OCI-LY7 (cell line): Measurements from ENCODE around the gene ANKRD16. TPM values are rescaled to one million over a fixed set of nuclear protein-coding genes. Genes with fewer than 3 reads are reported as not detected.

ENCODE experiments used
- BruUV-seq: library from RNA; stranded (reverse); fragments of 400-500 nt; replicated peaks from 2 replicates; lab custom pipeline; 2021; lab: Mats Ljungman, UMichigan
- CTCF ChIA-PET: fragments of 300-600 bp; sonication (Branson Sonifier 250); formaldehyde crosslinking; loops from one replicate; lab custom pipeline; 2022; ENCODE audit warnings: antibody characterized with exemption; ENCODE audit not compliant: unreplicated experiment; lab: Charles Lee
- POLR2A ChIA-PET: fragments of 300-600 bp; sonication (Branson Sonifier 250); formaldehyde crosslinking; loops from one replicate; lab custom pipeline; 2022; ENCODE audit warnings: antibody characterized with exemption; lab: Charles Lee
- DNase-seq: peaks from one replicate; pipeline ENCODE4 v3.0.0-alpha.2; 2015; ENCODE audit warnings: low spot score
- H2AFZ ChIP-seq: fragments of 200-600 bp; sonication (generic), shearing (Covaris generic); 2 replicates; pipeline ENCODE4 v1.6.1; 2014; ENCODE audit warnings: mild to moderate bottlenecking, antibody characterized with exemption, low read length, moderate library complexity
- H3K27ac ChIP-seq: fragments of 200-600 bp; sonication (generic); 2 replicates; pipeline ENCODE4 v1.5.1; 2014; ENCODE audit warnings: mixed run types, low read depth, mild to moderate bottlenecking, moderate library complexity, low read length, inconsistent platforms; ENCODE audit not compliant: poor library complexity, severe bottlenecking
- H3K36me3 ChIP-seq: fragments of 200-600 bp; sonication (generic); 2 replicates; pipeline ENCODE4 v1.6.1; 2014; ENCODE audit warnings: mild to moderate bottlenecking, antibody characterized with exemption, low read length, moderate library complexity, mixed read lengths; ENCODE audit not compliant: insufficient read depth
- H3K4me1 ChIP-seq: fragments of 200-600 bp; sonication (generic); 2 replicates; pipeline ENCODE4 v1.5.1; 2014; ENCODE audit warnings: mild to moderate bottlenecking, low read length; ENCODE audit not compliant: insufficient read depth, poor library complexity, severe bottlenecking
- H3K4me2 ChIP-seq: fragments of 200-600 bp; sonication (generic); 2 replicates; pipeline ENCODE4 v1.6.1; 2014; ENCODE audit warnings: mild to moderate bottlenecking, low read length
- H3K4me3 ChIP-seq: fragments of 200-600 bp; sonication (generic); 2 replicates; pipeline ENCODE4 v1.5.1; 2014; ENCODE audit warnings: mild to moderate bottlenecking, low read depth, low read length; ENCODE audit not compliant: poor library complexity, severe bottlenecking
- H3K79me2 ChIP-seq: fragments of 200-600 bp; sonication (generic); 2 replicates; pipeline ENCODE4 v1.6.1; 2016; ENCODE audit warnings: low read depth, mild to moderate bottlenecking, low read length, moderate library complexity, mixed read lengths; ENCODE audit not compliant: insufficient read depth
- H3K9me2 ChIP-seq: fragments of 200-600 bp; sonication (generic); 2 replicates; pipeline ENCODE4 v1.6.1; 2016; ENCODE audit warnings: mild to moderate bottlenecking, low read length, mixed read lengths; ENCODE audit not compliant: insufficient read depth
- H3K9me3 ChIP-seq: fragments of 200-600 bp; sonication (generic); 2 replicates; pipeline ENCODE4 v1.6.1; 2014; ENCODE audit warnings: mild to moderate bottlenecking, mixed run types, low read length, mixed read lengths
- H4K20me1 ChIP-seq: fragments of 200-600 bp; sonication (generic); 2 replicates; pipeline ENCODE4 v1.6.1; 2014; ENCODE audit warnings: mild to moderate bottlenecking, antibody characterized with exemption, low read length, moderate library complexity, mixed read lengths; ENCODE audit not compliant: insufficient read depth
- EZH2phosphoT487 ChIP-seq: fragments of 200-600 bp; sonication (generic); IDR thresholded peaks from 2 replicates; pipeline ENCODE4 v1.6.1; 2018; ENCODE audit warnings: low read depth, borderline replicate concordance, mild to moderate bottlenecking, mixed run types, antibody characterized with exemption, low read length, moderate library complexity, mixed read lengths
- intact Hi-C: fragments of 100-400 bp; cut with micrococcal nuclease; formaldehyde crosslinking; loops from one replicate; pipeline ENCODE4 v1.10.0; 2022; ENCODE audit not compliant: unreplicated experiment
- total RNA-seq, 2 experiments: library from RNA; depleted of rRNA in 1 of 2; stranded (reverse); fragments of >200 nt in 1 of 2; shearing (Covaris generic) in 1 of 2; gene quantifications; 2 replicates each; pipeline ENCODE4 v1.2.3, GENCODE V29; 2014 to 2022
- TF ChIP-seq, protein P1 (sequence below): fragments of 200-600 bp; sonication (generic); conservative IDR thresholded peaks from 2 replicates; pipeline ENCODE4 v1.5.1; 2014; ENCODE audit warnings: mild to moderate bottlenecking, antibody characterized with exemption, low read length, moderate library complexity, mixed read lengths

ANKRD16 gene
- total RNA-seq, 2 experiments from 2014 or later: 7.9 to 12.0 TPM

DNA sequence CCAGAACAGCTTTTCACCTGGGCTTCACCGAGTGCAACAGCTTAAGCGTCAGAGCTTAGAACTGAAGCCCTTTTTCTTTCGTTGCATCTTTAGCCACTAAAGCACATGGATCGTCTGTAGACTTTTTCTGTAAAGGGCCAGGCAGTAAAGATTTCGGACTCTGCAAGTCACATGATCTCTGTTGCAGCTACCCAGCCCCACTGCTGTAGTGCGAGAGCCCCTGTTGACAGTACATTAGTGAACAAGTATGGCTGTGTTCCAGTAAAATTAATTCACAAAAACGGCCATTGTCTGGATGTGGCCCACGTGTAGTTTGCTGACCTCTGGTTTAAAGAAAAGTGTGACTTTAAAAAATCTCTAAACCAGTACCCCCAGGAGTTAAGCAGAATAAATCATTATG lies 39.7 kb upstream of the ANKRD16 start:
- no peaks in the 10 kb centered on the region for H4K20me1 ChIP-seq
- ChIA-PET POLR2A (no interaction called here), CTCF (no interaction called here)
- no peaks in the 10 kb centered on the region for H3K9me2 ChIP-seq
- DNase-seq: no peak
- no peaks in the 10 kb centered on the region for H3K9me3 ChIP-seq
- H2AFZ ChIP-seq: no peak overlapping the region
- H3K4me3 ChIP-seq: no peak overlapping the region
- intact Hi-C loops: no loop called here
- H3K27ac ChIP-seq: no peak overlapping the region
- peaks cover 84% of the 10 kb centered on the region for H3K36me3 ChIP-seq
- H3K79me2 ChIP-seq: no peaks in the 10 kb centered on the region
- H3K4me2 ChIP-seq: no peak overlapping the region
- no peaks in the 10 kb centered on the region for H3K4me1 ChIP-seq
- TF ChIP-seq, protein P1, sequence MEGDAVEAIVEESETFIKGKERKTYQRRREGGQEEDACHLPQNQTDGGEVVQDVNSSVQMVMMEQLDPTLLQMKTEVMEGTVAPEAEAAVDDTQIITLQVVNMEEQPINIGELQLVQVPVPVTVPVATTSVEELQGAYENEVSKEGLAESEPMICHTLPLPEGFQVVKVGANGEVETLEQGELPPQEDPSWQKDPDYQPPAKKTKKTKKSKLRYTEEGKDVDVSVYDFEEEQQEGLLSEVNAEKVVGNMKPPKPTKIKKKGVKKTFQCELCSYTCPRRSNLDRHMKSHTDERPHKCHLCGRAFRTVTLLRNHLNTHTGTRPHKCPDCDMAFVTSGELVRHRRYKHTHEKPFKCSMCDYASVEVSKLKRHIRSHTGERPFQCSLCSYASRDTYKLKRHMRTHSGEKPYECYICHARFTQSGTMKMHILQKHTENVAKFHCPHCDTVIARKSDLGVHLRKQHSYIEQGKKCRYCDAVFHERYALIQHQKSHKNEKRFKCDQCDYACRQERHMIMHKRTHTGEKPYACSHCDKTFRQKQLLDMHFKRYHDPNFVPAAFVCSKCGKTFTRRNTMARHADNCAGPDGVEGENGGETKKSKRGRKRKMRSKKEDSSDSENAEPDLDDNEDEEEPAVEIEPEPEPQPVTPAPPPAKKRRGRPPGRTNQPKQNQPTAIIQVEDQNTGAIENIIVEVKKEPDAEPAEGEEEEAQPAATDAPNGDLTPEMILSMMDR: no peak
- TF ChIP-seq EZH2phosphoT487: no peak
- BruUV-seq: no TSS peak

DNA sequence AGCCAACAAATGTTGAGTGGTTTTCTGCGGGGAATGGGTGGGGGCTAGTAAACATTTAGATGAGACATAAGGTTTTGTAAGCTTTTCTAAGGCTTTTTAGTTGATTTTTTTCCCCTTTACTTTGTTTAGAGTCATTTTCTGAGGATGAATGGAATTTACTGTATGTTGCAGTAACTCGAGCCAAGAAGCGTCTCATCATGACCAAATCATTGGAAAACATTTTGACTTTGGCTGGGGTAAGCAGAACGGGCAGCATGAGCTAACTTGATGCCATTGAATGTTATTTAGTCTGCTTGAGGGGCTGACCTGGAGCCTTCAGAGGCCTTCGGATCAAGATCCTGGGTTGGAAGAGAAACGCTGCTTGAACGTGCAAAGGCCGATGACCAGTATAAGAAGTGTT lies 37.6 kb upstream of the ANKRD16 start:
- H4K20me1 ChIP-seq: no peaks in the 10 kb centered on the region
- no peaks in the 10 kb centered on the region for H3K79me2 ChIP-seq
- TF ChIP-seq EZH2phosphoT487: no peak
- TF ChIP-seq, protein P1: no peak
- no peak overlapping the region for H3K4me2 ChIP-seq
- ChIA-PET POLR2A (interaction anchor here (0.6 kb wide), 1 partner anchor 209 kb away, joined by 4 read pairs; no protein-coding TSS in a partner anchor), CTCF (no interaction called here)
- no peaks in the 10 kb centered on the region for H3K9me3 ChIP-seq
- H3K9me2 ChIP-seq: no peaks in the 10 kb centered on the region
- intact Hi-C loops: no loop called here
- no TSS peak for BruUV-seq
- no peaks in the 10 kb centered on the region for H3K4me1 ChIP-seq
- peaks cover 92% of the 10 kb centered on the region for H3K36me3 ChIP-seq
- no peak overlapping the region for H2AFZ ChIP-seq
- H3K4me3 ChIP-seq: no peak overlapping the region
- H3K27ac ChIP-seq: no peak overlapping the region
- DNase-seq: no peak

DNA sequence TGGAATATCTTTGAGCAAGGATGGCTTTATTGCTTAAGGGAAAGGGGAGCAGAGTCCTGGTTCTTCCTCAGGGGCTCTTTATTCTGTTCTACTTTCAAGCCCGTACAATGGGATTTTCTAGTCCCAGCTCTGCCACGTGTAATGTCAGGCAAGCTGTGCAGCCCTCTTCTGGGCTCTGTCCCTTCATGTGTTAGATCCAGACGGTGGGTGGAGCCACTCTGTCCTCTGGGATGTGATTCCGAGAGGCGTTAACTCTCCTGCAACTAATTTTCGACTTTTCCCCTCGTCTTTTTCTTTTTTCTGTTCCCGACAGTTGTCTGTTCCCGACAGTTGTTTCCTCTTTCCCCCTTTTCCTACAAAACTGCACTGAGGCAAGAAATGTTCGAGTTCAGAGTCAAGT lies 35.2 kb upstream of the ANKRD16 start:
- POLR2A ChIA-PET: interaction anchor here (0.6 kb wide), 1 partner anchor 22 kb away, joined by 4 read pairs; no protein-coding TSS in a partner anchor
- Histone ChIP-seq H3K9me3 (no peaks in the 10 kb centered on the region), H3K27ac (no peak overlapping the region), H3K4me3 (no peak overlapping the region), H3K36me3 (peaks cover 93% of the 10 kb centered on the region), H3K9me2 (no peaks in the 10 kb centered on the region), H3K79me2 (no peaks in the 10 kb centered on the region), H4K20me1 (no peaks in the 10 kb centered on the region), H3K4me2 (no peak overlapping the region), H3K4me1 (no peaks in the 10 kb centered on the region), H2AFZ (no peak overlapping the region)
- BruUV-seq: no TSS peak
- DNase-seq: no peak
- TF ChIP-seq, protein P1: no peak
- TF ChIP-seq EZH2phosphoT487: no peak
- intact Hi-C loops: no loop called here
- CTCF ChIA-PET: no interaction called here
